RWPE1 (cell line): ENCODE results near the gene NHEJ1.

ENCODE experiments used
- CTCF ChIA-PET: fragments of 350-600 bp; sonication (Branson Sonifier 250); formaldehyde crosslinking; extraction: SDS; loops from one replicate; lab custom pipeline; 2021; lab: Yijun Ruan, JAX
- POLR2A ChIA-PET: fragments of 400-600 bp; formaldehyde crosslinking; extraction: SDS; loops from one replicate; lab custom pipeline; 2020; ENCODE audit warnings: antibody characterized with exemption; ENCODE audit not compliant: low non-redundant PET; lab: Yijun Ruan, JAX
- DNase-seq: peaks from one replicate; pipeline ENCODE4 v3.0.0; 2012; ENCODE audit warnings: low spot score
- H3K27ac ChIP-seq: fragments of 450-650 bp; 2 replicates; pipeline ENCODE4 v1.5.1; 2017
- TF ChIP-seq, protein P1 (sequence below): fragments of 450-650 bp; conservative IDR thresholded peaks from 2 replicates; pipeline ENCODE4 v1.5.1; 2017; ENCODE audit warnings: low read depth, mild to moderate bottlenecking

The NHEJ1 gene

DNA sequence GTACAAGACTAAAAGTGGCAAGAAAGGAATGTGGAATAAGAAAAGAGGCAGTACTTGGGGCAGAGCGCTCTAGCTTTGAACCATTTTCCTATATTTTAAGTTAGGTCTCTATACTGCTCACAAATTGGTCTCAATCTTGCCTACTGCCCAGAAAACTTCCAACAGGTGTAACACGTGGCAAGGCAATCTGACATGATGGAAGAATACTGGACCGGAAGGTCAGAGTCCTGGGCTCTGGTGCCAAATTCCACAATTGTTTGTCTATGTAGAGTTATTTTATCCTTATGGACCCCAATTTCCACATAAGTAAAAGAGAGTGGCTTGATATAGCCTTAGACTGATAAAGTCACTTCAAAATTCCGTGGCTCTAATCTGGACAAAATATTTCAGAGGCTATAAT is 28.9 kb downstream of the NHEJ1 start:
- DNase-seq, result no peak
- no peak overlapping the region for H3K27ac ChIP-seq
- TF ChIP-seq, protein P1, sequence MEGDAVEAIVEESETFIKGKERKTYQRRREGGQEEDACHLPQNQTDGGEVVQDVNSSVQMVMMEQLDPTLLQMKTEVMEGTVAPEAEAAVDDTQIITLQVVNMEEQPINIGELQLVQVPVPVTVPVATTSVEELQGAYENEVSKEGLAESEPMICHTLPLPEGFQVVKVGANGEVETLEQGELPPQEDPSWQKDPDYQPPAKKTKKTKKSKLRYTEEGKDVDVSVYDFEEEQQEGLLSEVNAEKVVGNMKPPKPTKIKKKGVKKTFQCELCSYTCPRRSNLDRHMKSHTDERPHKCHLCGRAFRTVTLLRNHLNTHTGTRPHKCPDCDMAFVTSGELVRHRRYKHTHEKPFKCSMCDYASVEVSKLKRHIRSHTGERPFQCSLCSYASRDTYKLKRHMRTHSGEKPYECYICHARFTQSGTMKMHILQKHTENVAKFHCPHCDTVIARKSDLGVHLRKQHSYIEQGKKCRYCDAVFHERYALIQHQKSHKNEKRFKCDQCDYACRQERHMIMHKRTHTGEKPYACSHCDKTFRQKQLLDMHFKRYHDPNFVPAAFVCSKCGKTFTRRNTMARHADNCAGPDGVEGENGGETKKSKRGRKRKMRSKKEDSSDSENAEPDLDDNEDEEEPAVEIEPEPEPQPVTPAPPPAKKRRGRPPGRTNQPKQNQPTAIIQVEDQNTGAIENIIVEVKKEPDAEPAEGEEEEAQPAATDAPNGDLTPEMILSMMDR, result no peak
- CTCF ChIA-PET, result no interaction called here
- POLR2A ChIA-PET, result no interaction called here

DNA sequence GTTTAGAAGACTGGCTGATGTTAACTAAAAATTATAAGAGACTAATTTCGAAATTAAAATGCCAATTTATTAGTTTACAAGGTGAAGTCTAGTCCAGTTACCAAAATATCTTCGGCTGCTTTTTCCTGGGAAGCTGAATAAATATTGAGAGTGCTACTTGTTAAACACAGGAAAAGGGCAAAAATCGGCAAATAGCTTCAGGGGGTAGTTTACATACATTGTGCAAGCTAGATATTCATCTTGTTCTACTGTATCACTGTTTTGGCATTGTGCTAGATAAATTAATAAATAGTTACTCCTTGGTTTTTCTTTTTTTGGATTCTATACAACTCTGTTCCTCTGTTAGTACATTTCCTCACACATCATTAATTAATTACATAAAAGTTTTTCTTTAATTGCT is 29.3 kb downstream of the NHEJ1 start:
- ChIA-PET POLR2A (no interaction called here), CTCF (no interaction called here)
- H3K27ac ChIP-seq, result no peak overlapping the region
- no peak for DNase-seq
- TF ChIP-seq, protein P1, result no peak

DNA sequence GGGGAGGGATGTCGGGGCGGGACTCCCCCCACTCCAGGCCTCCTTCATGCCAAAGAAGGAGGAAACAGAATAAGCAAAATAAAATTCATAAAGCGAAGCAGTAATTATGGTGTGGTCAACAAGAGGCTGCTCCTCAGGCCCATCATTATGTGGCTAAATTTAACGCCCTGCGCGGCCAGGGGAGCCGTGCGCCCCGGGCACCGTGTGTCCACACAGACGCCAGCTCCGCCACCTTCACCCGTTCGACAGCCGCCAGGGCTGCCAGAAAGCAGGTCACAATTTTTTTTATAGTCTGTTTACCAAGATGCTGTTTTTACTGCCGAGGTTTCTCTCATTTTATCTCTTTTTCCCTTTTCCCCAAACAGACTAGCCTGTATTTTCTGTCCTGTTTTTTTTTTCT is 31.0 kb downstream of the NHEJ1 start:
- no peak overlapping the region for H3K27ac ChIP-seq
- TF ChIP-seq, protein P1, result no peak
- POLR2A ChIA-PET, result no interaction called here
- CTCF ChIA-PET, result interaction anchor here (1.4 kb wide), 1 partner anchor 10 kb away, joined by 9 read pairs; no protein-coding TSS in a partner anchor
- no peak for DNase-seq

DNA sequence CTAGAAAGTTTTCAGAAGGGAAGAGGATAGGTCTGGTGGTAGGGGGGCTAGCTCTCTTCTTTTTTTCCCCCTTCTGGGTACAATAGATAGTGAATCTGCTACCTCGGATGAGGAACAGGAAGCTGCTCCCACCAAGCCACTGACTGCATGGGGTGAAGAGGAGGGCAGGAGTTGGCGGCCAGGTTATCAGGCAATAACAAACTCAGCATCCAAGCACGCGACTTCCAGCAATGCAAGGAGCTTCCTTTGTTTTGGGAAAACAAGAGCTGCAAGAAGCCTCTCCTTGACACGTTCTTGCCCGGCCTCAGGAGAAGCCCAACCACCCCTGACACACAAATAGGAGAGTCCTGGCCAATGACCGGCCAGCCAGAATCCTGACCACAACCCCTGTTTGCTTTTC is 32.2 kb downstream of the NHEJ1 start:
- ChIA-PET CTCF (interaction anchor here (0.6 kb wide), 1 partner anchor 413 kb away, joined by 3 read pairs; no protein-coding TSS in a partner anchor), POLR2A (no interaction called here)
- no peak for DNase-seq
- TF ChIP-seq, protein P1, result no peak
- H3K27ac ChIP-seq, result no peak overlapping the region

DNA sequence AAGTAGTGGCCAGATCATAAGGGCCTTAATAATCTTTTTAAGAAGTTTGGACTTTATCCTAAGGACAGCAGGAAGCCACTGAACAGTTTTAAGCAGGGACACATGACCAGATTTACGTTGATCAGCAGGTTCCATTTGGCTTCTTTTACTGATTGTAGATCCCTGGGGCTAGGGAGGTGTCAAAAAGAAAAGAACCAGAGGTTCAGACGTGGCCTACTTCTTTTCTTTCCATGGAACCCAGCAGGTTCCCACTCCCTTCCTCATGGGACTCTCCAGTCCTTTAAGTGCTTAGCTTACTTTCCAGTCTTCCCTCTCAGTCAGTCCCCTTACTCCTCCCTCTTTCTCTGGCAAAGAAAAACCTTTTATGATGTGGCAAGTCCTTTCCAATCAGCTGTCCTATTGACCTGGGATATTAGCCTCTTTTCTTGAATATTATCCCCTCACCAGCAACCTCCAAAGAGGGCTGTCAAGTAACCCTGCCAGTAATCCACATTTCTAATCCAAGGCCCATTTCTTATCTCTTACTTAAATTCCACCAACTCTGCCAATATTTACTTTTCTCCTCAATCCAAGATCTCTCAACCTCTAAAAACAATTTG is 33.5 kb downstream of the NHEJ1 start:
- ChIA-PET CTCF (interaction anchor here (0.6 to 0.8 kb wide), 3 partner anchors 10 to 98 kb away, joined by 3 read pairs; no protein-coding TSS in a partner anchor), POLR2A (no interaction called here)
- TF ChIP-seq, protein P1, result no peak
- H3K27ac ChIP-seq, result no peak overlapping the region
- no peak for DNase-seq

DNA sequence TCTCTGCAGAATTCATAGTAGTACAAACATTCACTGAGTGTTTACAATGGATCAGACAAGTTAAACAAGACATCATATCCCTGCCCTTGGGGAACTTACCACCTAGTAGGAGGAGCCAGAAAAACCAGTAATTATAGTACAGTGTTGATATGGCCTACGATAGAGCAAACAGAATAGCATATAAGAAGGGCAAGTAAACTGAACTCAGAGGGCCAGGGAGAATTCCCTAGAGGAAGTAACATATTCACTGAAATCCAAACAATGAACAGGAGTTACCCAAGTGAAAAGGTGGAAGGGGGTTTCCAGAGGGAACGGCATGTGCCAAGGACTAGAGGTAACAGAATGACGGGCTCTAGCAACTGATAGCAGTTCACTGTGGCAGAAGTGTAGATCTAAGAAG is 34.1 kb downstream of the NHEJ1 start:
- CTCF ChIA-PET, result interaction anchor here (0.6 kb wide), 1 partner anchor 10 kb away, joined by 3 read pairs; no protein-coding TSS in a partner anchor
- H3K27ac ChIP-seq, result no peak overlapping the region
- POLR2A ChIA-PET, result no interaction called here
- DNase-seq, result no peak
- TF ChIP-seq, protein P1, result no peak
